ENCODE results near the gene IRF2.
A peak's percentile ranks its signal among the peaks of the same experiment; 100 is the strongest.

IRF2 gene

GRCh38 chr4:184427687-184428086 lies 46.7 kb downstream of the IRF2 start:
- DNase-seq: no peak

- DNase-seq: no peak
Measured at GRCh38 chr4:184427093-184427492, 47.3 kb downstream of the IRF2 start.

GRCh38 chr4:184424993-184425758 lies 49.2 kb downstream of the IRF2 start:
- DNase-seq: no peak

GRCh38 chr4:184424279-184424678 lies 50.1 kb downstream of the IRF2 start:
- no peak for DNase-seq

GRCh38 chr4:184423003-184423686 lies 51.2 kb downstream of the IRF2 start:
- no peak for DNase-seq

- DNase-seq: no peak
Measured at GRCh38 chr4:184422378-184422777, 52.0 kb downstream of the IRF2 start.

GRCh38 chr4:184421533-184422155 lies 52.7 kb downstream of the IRF2 start:
- no peak for DNase-seq

- no peak for DNase-seq
Measured at GRCh38 chr4:184420881-184421416, 53.4 kb downstream of the IRF2 start.

- no peak for DNase-seq
Measured at GRCh38 chr4:184420402-184420801, 53.9 kb downstream of the IRF2 start.

GRCh38 chr4:184419976-184420375 lies 54.4 kb downstream of the IRF2 start:
- DNase-seq: no peak

- DNase-seq: peak; percentile 3
Measured at GRCh38 chr4:184417802-184418511, 56.4 kb downstream of the IRF2 start.

- DNase-seq: no peak
Measured at GRCh38 chr4:184416913-184417734, 57.2 kb downstream of the IRF2 start.

GRCh38 chr4:184415071-184415470 lies 59.3 kb downstream of the IRF2 start:
- no peak for DNase-seq

GRCh38 chr4:184413261-184414046 lies 60.9 kb downstream of the IRF2 start:
- DNase-seq: no peak

GRCh38 chr4:184410748-184411147 lies 63.6 kb downstream of the IRF2 start:
- no peak for DNase-seq

- peak; percentile 17 for DNase-seq
Measured at GRCh38 chr4:184409911-184410692, 64.2 kb downstream of the IRF2 start.

- DNase-seq: no peak
Measured at GRCh38 chr4:184409502-184409901, 64.8 kb downstream of the IRF2 start.

- no peak for DNase-seq
Measured at GRCh38 chr4:184408684-184409081, 65.7 kb downstream of the IRF2 start.

GRCh38 chr4:184408021-184408683 lies 66.2 kb downstream of the IRF2 start:
- DNase-seq: no peak

- DNase-seq: no peak
Measured at GRCh38 chr4:184406958-184407391, 67.4 kb downstream of the IRF2 start.

Measured in effector CD4-positive, alpha-beta T cell (primary cell).